ENCODE measurements around the gene ZSCAN18. TPM values are rescaled to one million over a fixed set of nuclear protein-coding genes. Genes with fewer than 3 reads are reported as not detected.

Gene ZSCAN18
- total and polyA plus RNA-seq, 2 of the 13 experiments (the other 11 are each of a cell fraction or from before 2014, with no cell fraction given), result not detected

GRCh38 chr19:58053480-58054156 lies 44.4 kb downstream of the ZSCAN18 start:
- Histone ChIP-seq H3K27ac (ENCODE audit: extremely low read length, insufficient read depth, low read length) (no peak overlapping the region), H3K4me3 (replicated peaks in 1 of 3; ENCODE audit: insufficient read depth in 1 of 3, low read depth in 2 of 3, low read length in 3 of 3) (no peak overlapping the region), H4K20me1 (ENCODE audit: insufficient read depth, low read length) (no peaks in the 10 kb centered on the region), H3K79me2 (ENCODE audit: insufficient read depth, low read length) (no peaks in the 10 kb centered on the region), H3K27me3 (ENCODE audit: control insufficient read depth in 1 of 2, insufficient read depth in 2 of 2, low read length in 2 of 2) (no peaks in the 10 kb centered on the region), H2AFZ (ENCODE audit: low read length) (no peak overlapping the region), H3K9ac (ENCODE audit: insufficient read depth, low read depth, low read length) (no peak overlapping the region), H3K36me3 (replicated peaks in 1 of 2; ENCODE audit: control insufficient read depth in 1 of 2, insufficient read depth in 2 of 2, low read length in 2 of 2) (no peaks in the 10 kb centered on the region), H3K9me3 (ENCODE audit: low read length) (peaks cover 55% of the 10 kb centered on the region), H3K4me2 (ENCODE audit: low read depth, low read length) (no peak overlapping the region), H3K4me1 (ENCODE audit: insufficient read depth, low read length) (no peaks in the 10 kb centered on the region)
- BruUV-seq (replicated peaks), result no TSS peak
- FAIRE-seq (no peak), ATAC-seq (no peak), DNase-seq (ENCODE audit: low spot score) (no peak)
- TF ChIP-seq MAFK (conservative IDR thresholded peaks at IDR 0.05 in 1 of 2, IDR thresholded peaks at IDR 0.05 in 1 of 2; ENCODE audit: low read length in 2 of 2) (no peak), TCF12 (IDR thresholded peaks at IDR 0.05) (no peak), TCF12 (CRISPR knock-in tag; IDR thresholded peaks at IDR 0.05) (no peak), NFIC (IDR thresholded peaks at IDR 0.05; ENCODE audit: low read length) (no peak), ZNF747 (CRISPR knock-in tag; IDR thresholded peaks at IDR 0.05; ENCODE audit: borderline replicate concordance) (no peak), CHD4 (IDR thresholded peaks at IDR 0.05; ENCODE audit: borderline replicate concordance, low read length) (no peak), CBX5 (CRISPR knock-in tag; IDR thresholded peaks at IDR 0.05; ENCODE audit: borderline replicate concordance) (no peak), CHCHD3 (CRISPR knock-in tag; IDR thresholded peaks at IDR 0.05) (no peak), PRMT3 (CRISPR knock-in tag; IDR thresholded peaks at IDR 0.05; ENCODE audit: borderline replicate concordance, low read depth) (no peak), RAD21 (CRISPR knock-in tag; IDR thresholded peaks at IDR 0.05) (no peak), ATF2 (CRISPR knock-in tag; IDR thresholded peaks at IDR 0.05) (no peak), NFKB2 (CRISPR knock-in tag; IDR thresholded peaks at IDR 0.05; ENCODE audit: borderline replicate concordance) (no peak), ZNF510 (CRISPR knock-in tag; IDR thresholded peaks at IDR 0.05; ENCODE audit: low read depth) (no peak), SKI (IDR thresholded peaks at IDR 0.05; ENCODE audit: partially characterized antibody) (no peak), ZNF24 (IDR thresholded peaks at IDR 0.05) (no peak), SIN3B (IDR thresholded peaks at IDR 0.05; ENCODE audit: low read length) (no peak), ZNF563 (CRISPR knock-in tag; IDR thresholded peaks at IDR 0.05) (no peak)
- TF ChIP-seq, protein P1, sequence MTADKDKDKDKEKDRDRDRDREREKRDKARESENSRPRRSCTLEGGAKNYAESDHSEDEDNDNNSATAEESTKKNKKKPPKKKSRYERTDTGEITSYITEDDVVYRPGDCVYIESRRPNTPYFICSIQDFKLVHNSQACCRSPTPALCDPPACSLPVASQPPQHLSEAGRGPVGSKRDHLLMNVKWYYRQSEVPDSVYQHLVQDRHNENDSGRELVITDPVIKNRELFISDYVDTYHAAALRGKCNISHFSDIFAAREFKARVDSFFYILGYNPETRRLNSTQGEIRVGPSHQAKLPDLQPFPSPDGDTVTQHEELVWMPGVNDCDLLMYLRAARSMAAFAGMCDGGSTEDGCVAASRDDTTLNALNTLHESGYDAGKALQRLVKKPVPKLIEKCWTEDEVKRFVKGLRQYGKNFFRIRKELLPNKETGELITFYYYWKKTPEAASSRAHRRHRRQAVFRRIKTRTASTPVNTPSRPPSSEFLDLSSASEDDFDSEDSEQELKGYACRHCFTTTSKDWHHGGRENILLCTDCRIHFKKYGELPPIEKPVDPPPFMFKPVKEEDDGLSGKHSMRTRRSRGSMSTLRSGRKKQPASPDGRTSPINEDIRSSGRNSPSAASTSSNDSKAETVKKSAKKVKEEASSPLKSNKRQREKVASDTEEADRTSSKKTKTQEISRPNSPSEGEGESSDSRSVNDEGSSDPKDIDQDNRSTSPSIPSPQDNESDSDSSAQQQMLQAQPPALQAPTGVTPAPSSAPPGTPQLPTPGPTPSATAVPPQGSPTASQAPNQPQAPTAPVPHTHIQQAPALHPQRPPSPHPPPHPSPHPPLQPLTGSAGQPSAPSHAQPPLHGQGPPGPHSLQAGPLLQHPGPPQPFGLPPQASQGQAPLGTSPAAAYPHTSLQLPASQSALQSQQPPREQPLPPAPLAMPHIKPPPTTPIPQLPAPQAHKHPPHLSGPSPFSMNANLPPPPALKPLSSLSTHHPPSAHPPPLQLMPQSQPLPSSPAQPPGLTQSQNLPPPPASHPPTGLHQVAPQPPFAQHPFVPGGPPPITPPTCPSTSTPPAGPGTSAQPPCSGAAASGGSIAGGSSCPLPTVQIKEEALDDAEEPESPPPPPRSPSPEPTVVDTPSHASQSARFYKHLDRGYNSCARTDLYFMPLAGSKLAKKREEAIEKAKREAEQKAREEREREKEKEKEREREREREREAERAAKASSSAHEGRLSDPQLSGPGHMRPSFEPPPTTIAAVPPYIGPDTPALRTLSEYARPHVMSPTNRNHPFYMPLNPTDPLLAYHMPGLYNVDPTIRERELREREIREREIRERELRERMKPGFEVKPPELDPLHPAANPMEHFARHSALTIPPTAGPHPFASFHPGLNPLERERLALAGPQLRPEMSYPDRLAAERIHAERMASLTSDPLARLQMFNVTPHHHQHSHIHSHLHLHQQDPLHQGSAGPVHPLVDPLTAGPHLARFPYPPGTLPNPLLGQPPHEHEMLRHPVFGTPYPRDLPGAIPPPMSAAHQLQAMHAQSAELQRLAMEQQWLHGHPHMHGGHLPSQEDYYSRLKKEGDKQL (CRISPR knock-in tag; IDR thresholded peaks at IDR 0.05; ENCODE audit: low read depth), result no peak
- TF ChIP-seq, protein P2, sequence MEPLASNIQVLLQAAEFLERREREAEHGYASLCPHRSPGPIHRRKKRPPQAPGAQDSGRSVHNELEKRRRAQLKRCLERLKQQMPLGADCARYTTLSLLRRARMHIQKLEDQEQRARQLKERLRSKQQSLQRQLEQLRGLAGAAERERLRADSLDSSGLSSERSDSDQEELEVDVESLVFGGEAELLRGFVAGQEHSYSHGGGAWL (CRISPR knock-in tag; IDR thresholded peaks at IDR 0.05), result no peak
- ChIA-PET POLR2A (no interaction called here), CTCF (ENCODE audit: low intra/inter-chr PET ratio, low total read pairs) (no interaction called here)
- WGBS (ENCODE audit: low lambda C conversion rate), result no CpG with 5 or more reads among the region's 30 CpGs
- in situ Hi-C loops (cut with HindIII; ENCODE audit: extremely low pct_ligation_motif_present, low pct_unique_long_range_greater_than_20kb), result no loop called here
- intact Hi-C loops (cut with micrococcal nuclease; ENCODE audit: unreplicated experiment), result no loop called here
